HG03175 (cell line): ENCODE data around the gene ABCA10.

Source experiments
- ATAC-seq: cut with Tn5 transposase; IDR thresholded peaks from one replicate; pipeline ENCODE4 v1.9.1; 2021; ENCODE audit warnings: mild to moderate bottlenecking, moderate library complexity; ENCODE audit not compliant: unreplicated experiment

ABCA10 gene

DNA sequence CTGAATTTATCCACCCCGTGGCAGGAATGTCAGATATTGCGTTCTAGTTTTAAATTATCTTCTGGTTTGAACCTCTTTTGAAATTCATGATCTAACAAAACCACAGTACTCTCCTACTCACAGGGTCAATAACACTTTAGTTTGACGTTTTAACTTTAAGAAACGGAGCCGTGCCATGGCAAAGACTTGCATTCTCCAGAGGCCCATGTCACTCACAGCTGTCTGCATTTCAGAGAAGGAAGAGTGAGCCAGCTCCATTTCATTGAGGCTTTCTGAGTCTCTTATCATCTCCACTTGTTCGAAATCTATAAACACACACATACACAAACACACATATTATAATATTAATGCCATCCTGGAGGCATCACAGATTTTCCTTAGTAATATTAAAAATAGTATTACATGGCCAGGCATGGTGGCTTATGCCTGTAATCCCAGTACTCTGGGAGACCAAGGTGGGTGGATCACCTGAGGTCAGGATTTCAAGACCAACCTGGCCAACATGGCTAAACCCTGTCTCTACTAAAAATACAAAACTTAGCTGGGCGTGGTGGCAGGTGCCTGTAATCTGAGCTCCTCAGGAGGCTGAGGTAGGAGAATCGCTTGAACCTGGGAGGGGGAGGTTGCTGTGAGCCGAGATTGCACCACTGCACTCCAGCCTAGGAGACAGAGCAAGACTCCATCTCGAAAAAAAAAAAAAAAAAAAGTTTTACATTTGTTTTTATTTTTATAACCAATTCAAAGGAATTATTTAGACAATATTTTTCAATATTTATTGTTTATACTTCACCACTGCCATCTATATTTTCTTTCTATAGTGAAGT lies 122.5 kb downstream of the ABCA10 start:
- no peak for ATAC-seq

DNA sequence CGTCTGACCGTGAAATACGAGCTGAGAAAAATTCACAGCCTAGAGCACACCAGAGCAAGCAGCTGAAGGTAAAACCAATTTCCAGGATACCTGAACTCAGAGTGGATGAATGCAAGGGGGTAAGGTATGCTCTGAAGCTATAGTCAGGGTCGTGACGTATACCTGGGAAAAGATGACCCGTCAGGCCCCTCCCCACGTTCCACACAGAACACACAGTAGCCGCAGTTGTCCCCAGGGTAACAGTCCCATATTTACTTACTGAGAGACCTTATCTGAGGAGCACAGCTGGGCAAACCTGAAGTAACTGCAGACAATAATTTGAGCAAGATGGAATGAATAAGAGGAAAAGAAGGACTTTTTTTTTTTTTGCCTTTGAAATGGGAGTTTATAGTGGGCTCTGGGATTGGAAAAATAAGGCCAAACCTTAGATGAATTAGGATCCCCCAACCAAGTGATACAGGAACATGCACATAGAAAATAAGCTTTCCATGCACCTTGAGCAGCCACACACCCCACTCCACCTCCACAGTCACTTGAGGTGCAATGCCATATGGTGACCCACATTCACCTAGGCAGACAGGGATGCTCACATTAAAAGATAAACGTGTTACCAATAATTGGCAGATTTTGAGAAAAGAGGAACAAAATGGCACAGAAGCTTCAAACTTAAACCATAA lies 124.9 kb downstream of the ABCA10 start:
- ATAC-seq, result no peak

DNA sequence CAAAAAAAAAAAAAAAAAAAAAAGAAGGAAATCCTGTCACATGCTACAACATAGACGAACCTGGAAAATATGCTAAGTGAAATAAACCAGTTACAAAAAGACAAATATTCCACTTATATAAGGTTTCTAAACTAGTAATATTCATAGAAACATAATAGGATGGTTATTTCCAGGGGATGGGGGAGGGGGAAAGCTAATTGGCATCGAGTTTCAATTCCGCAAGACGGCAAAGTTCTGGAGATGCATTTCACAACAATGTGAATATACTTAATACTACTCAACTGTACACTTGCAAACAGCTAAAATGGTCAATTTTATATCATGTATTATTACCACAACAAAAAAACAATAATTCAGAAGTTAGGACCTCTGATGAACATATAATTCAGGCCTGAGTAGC lies 130.0 kb downstream of the ABCA10 start:
- no peak for ATAC-seq
